CD8-positive, alpha-beta memory T cell (primary cell): ENCODE data around the gene RSU1. TPM values are rescaled to one million over a fixed set of nuclear protein-coding genes. Genes with fewer than 3 reads are reported as not detected.
A peak's percentile ranks its signal among the peaks of the same experiment; 100 is the strongest.

ENCODE experiments used
- CTCF ChIA-PET: fragments of 350-600 bp; sonication (Branson Sonifier 250); formaldehyde crosslinking; loops from one replicate; lab custom pipeline; 2021; ENCODE audit warnings: antibody characterized with exemption; lab: Charles Lee
- POLR2A ChIA-PET: fragments of 350-600 bp; sonication (Branson Sonifier 250); formaldehyde crosslinking; loops from one replicate; lab custom pipeline; 2021; ENCODE audit warnings: antibody characterized with exemption; lab: Charles Lee
- DNase-seq, 5 donors: peaks; one replicate each; pipeline versions ENCODE4 v3.0.0 to v3.0.0-alpha.2; 2020 to 2022; ENCODE audit warnings: mixed read lengths in 1 of 5
- H3K27ac ChIP-seq: one replicate; pipeline ENCODE4 v1.7.0; 2013; ENCODE audit warnings: low read depth, mild to moderate bottlenecking, low read length, moderate library complexity
- H3K27me3 ChIP-seq: 2 replicates; pipeline ENCODE4 v1.7.0; 2013; ENCODE audit warnings: low read length, mild to moderate bottlenecking; ENCODE audit not compliant: insufficient read depth, poor library complexity, severe bottlenecking
- H3K36me3 ChIP-seq: 2 replicates; pipeline ENCODE4 v1.7.0; 2013; ENCODE audit warnings: mild to moderate bottlenecking, low read length, moderate library complexity; ENCODE audit not compliant: insufficient read depth
- H3K4me1 ChIP-seq: 2 replicates; pipeline ENCODE4 v1.7.0; 2013; ENCODE audit warnings: mild to moderate bottlenecking, low read length, moderate library complexity; ENCODE audit not compliant: insufficient read depth
- H3K4me3 ChIP-seq: 2 replicates; pipeline ENCODE4 v1.7.0; 2013; ENCODE audit warnings: mild to moderate bottlenecking, low read length
- H3K9me3 ChIP-seq: 2 replicates; pipeline ENCODE4 v1.7.0; 2013; ENCODE audit warnings: mild to moderate bottlenecking, low read length
- H3K27ac Mint-ChIP-seq, 8 donors: one replicate each; pipeline ENCODE4 v1.8.0; 2020 to 2021; ENCODE audit warnings: mixed read lengths in 8 of 8, mild to moderate bottlenecking in 6 of 8, inconsistent platforms in 3 of 8, moderate library complexity in 3 of 8
- H3K27me3 Mint-ChIP-seq, 2 donors: one replicate each; pipeline ENCODE4 v1.8.0; 2020 to 2021; ENCODE audit warnings: mixed read lengths in 2 of 2, mild to moderate bottlenecking in 1 of 2, moderate library complexity in 1 of 2
- H3K36me3 Mint-ChIP-seq, 3 donors: one replicate each; pipeline ENCODE4 v1.8.0; 2020 to 2021; ENCODE audit warnings: mixed read lengths in 3 of 3, inconsistent platforms in 1 of 3, mild to moderate bottlenecking in 1 of 3
- H3K4me1 Mint-ChIP-seq, 3 donors: one replicate each; pipeline ENCODE4 v1.8.0; 2020 to 2021; ENCODE audit warnings: mixed read lengths in 3 of 3, inconsistent platforms in 1 of 3, mild to moderate bottlenecking in 1 of 3
- H3K4me3 Mint-ChIP-seq, 7 donors: one replicate each; pipeline ENCODE4 v1.8.0; 2020 to 2021; ENCODE audit warnings: mixed read lengths in 7 of 7, mild to moderate bottlenecking in 6 of 7, moderate library complexity in 4 of 7, inconsistent platforms in 2 of 7
- H3K9me3 Mint-ChIP-seq, 5 donors: one replicate each; pipeline ENCODE4 v1.8.0; 2020 to 2022; ENCODE audit warnings: mixed read lengths in 5 of 5, mild to moderate bottlenecking in 3 of 5, moderate library complexity in 2 of 5, inconsistent platforms in 1 of 5
- polyA plus RNA-seq: library from polyadenylated mRNA; unstranded; fragments of 300-500 nt; fragmentation: Illumina TruSeq; gene quantifications from one replicate; pipeline ENCODE4 v1.2.3, GENCODE V29; 2021
- total RNA-seq, 2 experiments: library from RNA; stranded (reverse); gene quantifications; one replicate each; pipeline ENCODE4 v1.2.3, GENCODE V29; 2021

The RSU1 gene
- total and polyA plus RNA-seq, 3 experiments from 2014 or later: 66.4 to 132 (median 68.5) TPM

DNA sequence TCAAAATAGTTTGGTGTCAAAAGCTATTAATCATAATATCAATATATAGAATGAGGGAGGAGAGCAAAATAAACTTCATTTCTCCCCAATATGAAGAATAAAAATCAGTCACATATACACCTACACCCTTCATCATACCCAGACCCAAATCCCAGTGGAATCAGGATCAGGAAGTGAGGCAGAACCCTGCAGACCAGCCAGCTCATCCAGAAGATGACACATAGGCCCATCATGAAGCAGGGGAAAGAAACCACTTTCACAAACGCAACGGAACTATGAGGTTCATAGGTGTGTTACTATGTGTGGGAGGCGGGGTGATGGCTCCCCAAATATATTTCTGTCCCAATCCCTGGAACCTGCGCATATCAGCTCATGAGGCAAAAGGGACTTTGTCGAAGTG is 89.0 kb downstream of the RSU1 start:
- no peaks in the 10 kb centered on the region for H3K9me3 ChIP-seq

DNA sequence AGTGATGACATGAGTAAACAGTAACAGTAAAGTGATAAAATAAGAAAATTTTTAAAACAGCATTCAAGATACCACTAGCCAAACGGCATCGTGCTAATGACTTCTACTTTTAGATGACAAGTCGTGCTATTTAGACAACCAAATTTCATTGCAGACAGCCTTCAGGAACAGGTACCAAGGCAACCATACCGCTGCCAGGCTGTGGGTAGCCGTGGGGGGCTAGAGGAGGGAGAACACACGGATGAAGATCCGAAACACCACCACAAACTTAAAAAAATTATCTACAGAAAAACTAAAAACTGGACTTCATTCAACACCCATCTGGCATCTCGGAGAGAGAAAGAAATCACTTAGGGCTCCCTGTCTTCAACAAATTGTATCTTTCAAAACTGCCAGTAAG is 89.6 kb downstream of the RSU1 start:
- peaks cover 0 to 2% of the 10 kb centered on the region in 2 donors for H3K27me3 Mint-ChIP-seq
- peaks cover 0 to 6% (median 0%) of the 10 kb centered on the region in 5 donors for H3K9me3 Mint-ChIP-seq
- Histone ChIP-seq H3K4me3 (no peak overlapping the region), H3K27ac (no peak overlapping the region), H3K36me3 (peaks cover 3% of the 10 kb centered on the region), H3K4me1 (no peaks in the 10 kb centered on the region), H3K9me3 (no peaks in the 10 kb centered on the region), H3K27me3 (no peaks in the 10 kb centered on the region)
- ChIA-PET POLR2A (no interaction called here), CTCF (no interaction called here)
- peaks cover 37 to 72% (median 53%) of the 10 kb centered on the region in 3 donors for H3K36me3 Mint-ChIP-seq
- DNase-seq: no peak
- peaks cover 20 to 35% (median 34%) of the 10 kb centered on the region in 3 donors for H3K4me1 Mint-ChIP-seq
- H3K27ac Mint-ChIP-seq: no peak overlapping the region
- no peak overlapping the region for H3K4me3 Mint-ChIP-seq

More for the DNA sequence above, 89.0 kb downstream of the RSU1 start:
- Histone ChIP-seq H3K4me1 (no peaks in the 10 kb centered on the region), H3K36me3 (peaks cover 3% of the 10 kb centered on the region), H3K27me3 (no peaks in the 10 kb centered on the region), H3K4me3 (no peak overlapping the region), H3K27ac (no peak overlapping the region)
- Mint-ChIP-seq H3K27me3 (peaks cover 0 to 2% of the 10 kb centered on the region in 2 donors), H3K36me3 (peaks cover 37 to 73% (median 53%) of the 10 kb centered on the region in 3 donors), H3K4me1 (peaks cover 20 to 35% (median 34%) of the 10 kb centered on the region in 3 donors), H3K4me3 (no peak overlapping the region), H3K27ac (peak overlapping the region in 3 of 8 donors; percentile 14 to 40 (median 20)), H3K9me3 (peaks cover 0 to 6% (median 0%) of the 10 kb centered on the region in 5 donors)
- ChIA-PET CTCF (no interaction called here), POLR2A (no interaction called here)
- no peak for DNase-seq

DNA sequence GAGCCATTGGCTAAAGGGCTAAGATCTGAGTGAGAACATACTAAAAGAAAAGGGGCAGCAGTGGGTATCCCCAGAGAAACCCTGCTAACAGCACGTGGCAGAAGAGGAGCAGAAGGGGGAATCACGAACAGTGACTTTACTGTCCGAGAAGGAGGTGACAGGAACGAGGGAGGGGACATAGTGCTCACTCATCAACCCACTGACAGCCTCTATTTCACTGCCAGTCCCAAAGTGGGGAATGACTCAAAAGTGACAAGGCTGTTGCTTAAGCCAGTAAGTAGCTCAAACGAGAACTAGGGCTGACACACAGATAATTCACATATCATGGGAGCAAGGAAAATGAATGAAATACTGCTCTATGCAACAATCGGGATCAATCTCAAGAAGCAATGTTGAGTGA is 92.7 kb downstream of the RSU1 start:
- H3K27me3 ChIP-seq: no peaks in the 10 kb centered on the region
- DNase-seq: no peak
- H3K36me3 ChIP-seq: peaks cover 3% of the 10 kb centered on the region
- CTCF ChIA-PET: no interaction called here
- peaks cover 48 to 71% (median 63%) of the 10 kb centered on the region in 3 donors for H3K36me3 Mint-ChIP-seq
- no peaks in the 10 kb centered on the region for H3K9me3 ChIP-seq
- no peaks in the 10 kb centered on the region for H3K4me1 ChIP-seq
- H3K27ac ChIP-seq: no peak overlapping the region
- H3K27me3 Mint-ChIP-seq: no peaks in the 10 kb centered on the region
- POLR2A ChIA-PET: no interaction called here
- peak overlapping the region in 2 of 8 donors; percentile 58 to 59 for H3K27ac Mint-ChIP-seq
- H3K4me3 ChIP-seq: no peak overlapping the region
- peaks cover 8 to 27% (median 17%) of the 10 kb centered on the region in 3 donors for H3K4me1 Mint-ChIP-seq
- H3K4me3 Mint-ChIP-seq: no peak overlapping the region
- H3K9me3 Mint-ChIP-seq: peaks cover 0 to 8% (median 0%) of the 10 kb centered on the region in 5 donors

DNA sequence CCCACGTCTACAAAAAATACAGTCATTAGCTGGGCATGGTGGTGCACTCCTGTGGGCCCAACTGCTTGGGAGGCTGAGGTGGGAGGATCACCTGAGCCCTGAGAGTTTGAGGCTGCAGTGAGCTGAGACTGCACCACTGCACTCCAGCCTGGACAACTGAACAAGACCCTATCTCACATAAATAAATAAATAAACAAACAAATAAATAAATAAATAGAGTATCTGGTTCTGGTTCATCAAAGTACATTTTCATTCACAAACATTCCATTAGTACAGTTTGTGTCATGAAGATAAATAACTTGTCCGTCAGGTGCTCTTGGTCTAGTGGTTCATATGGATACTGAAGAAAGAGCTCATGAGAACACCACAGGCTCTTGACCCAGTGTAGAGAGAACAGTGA is 96.4 kb downstream of the RSU1 start:
- Mint-ChIP-seq H3K4me1 (peaks cover 0 to 5% (median 3%) of the 10 kb centered on the region in 3 donors), H3K4me3 (no peak overlapping the region), H3K27me3 (no peaks in the 10 kb centered on the region), H3K9me3 (peaks cover 0 to 6% (median 2%) of the 10 kb centered on the region in 5 donors), H3K36me3 (peaks cover 40 to 59% (median 59%) of the 10 kb centered on the region in 3 donors), H3K27ac (no peak overlapping the region)
- H3K27me3 ChIP-seq: no peaks in the 10 kb centered on the region
- no peaks in the 10 kb centered on the region for H3K4me1 ChIP-seq
- H3K27ac ChIP-seq: no peak overlapping the region
- ChIA-PET CTCF (no interaction called here), POLR2A (no interaction called here)
- H3K36me3 ChIP-seq: peaks cover 3% of the 10 kb centered on the region
- H3K4me3 ChIP-seq: no peak overlapping the region
- DNase-seq: no peak
- no peaks in the 10 kb centered on the region for H3K9me3 ChIP-seq

DNA sequence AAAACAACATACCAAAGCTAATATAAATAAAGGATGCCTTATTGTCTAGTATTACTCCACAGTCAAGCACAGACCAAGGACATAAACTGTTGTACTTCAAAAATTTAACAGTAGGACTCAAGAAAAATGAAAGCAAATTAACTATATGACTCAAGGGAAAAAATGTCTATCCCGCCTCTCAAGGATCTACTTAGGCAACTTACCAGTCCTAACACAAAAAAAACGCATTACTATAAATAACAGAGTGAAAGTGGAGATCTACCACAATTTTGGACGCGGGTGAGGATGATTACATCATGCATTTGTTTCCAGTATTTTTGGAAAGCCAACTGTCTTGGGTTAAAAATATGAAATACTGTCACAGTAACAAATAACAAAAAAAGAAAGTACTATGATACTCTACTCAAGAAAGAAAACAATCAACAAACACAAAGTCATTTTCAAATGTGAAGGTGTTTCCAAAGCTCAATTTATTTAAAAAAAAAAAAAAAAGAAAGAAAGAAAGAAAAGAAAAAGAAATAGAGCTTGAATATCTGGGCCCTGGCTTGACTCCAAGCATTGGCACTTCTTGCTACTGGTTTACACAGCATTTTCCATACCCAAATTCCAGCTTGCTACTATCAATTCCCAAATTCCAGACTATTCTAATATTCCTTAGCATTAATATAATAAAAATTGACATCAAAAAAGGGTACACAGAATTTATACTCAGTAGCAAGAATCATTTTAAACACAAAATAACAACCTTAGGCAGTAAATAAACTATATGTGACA is 99.4 kb downstream of the RSU1 start:
- Mint-ChIP-seq H3K4me1 (peaks cover 0 to 5% (median 1%) of the 10 kb centered on the region in 3 donors), H3K9me3 (peaks cover 8 to 29% (median 19%) of the 10 kb centered on the region in 5 donors), H3K27ac (no peak overlapping the region), H3K4me3 (no peak overlapping the region), H3K27me3 (no peaks in the 10 kb centered on the region), H3K36me3 (peaks cover 47 to 81% (median 68%) of the 10 kb centered on the region in 3 donors)
- DNase-seq: no peak
- H3K36me3 ChIP-seq: no peaks in the 10 kb centered on the region
- H3K9me3 ChIP-seq: peaks cover 14% of the 10 kb centered on the region
- ChIA-PET CTCF (no interaction called here), POLR2A (no interaction called here)
- no peak overlapping the region for H3K4me3 ChIP-seq
- no peak overlapping the region for H3K27ac ChIP-seq
- no peaks in the 10 kb centered on the region for H3K27me3 ChIP-seq
- no peaks in the 10 kb centered on the region for H3K4me1 ChIP-seq

DNA sequence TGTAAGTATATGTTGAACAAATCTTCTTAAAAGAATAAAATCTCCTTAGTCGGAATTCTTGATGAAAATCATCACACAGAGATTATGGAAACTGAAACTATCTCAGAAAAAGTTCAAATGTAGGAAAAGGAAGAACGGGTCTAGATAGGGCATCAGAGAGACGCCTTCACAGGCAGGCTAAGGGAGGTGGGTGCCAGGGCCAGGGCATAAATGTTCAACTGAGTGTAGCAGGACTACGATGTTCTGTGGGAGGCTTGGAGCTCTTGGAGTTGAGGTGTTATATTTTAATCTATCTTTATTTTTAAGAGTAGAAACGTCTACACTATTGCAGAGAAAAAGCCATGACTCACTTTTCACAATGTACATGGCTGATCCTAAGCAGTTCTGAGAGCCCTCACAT is 101.2 kb downstream of the RSU1 start:
- Histone ChIP-seq H3K36me3 (no peaks in the 10 kb centered on the region), H3K27me3 (no peaks in the 10 kb centered on the region), H3K4me3 (no peak overlapping the region), H3K4me1 (no peaks in the 10 kb centered on the region), H3K27ac (no peak overlapping the region), H3K9me3 (peaks cover 17% of the 10 kb centered on the region)
- peaks cover 20 to 45% (median 30%) of the 10 kb centered on the region in 5 donors for H3K9me3 Mint-ChIP-seq
- peaks cover 35 to 78% (median 54%) of the 10 kb centered on the region in 3 donors for H3K36me3 Mint-ChIP-seq
- no peaks in the 10 kb centered on the region for H3K27me3 Mint-ChIP-seq
- H3K4me1 Mint-ChIP-seq: peaks cover 0 to 5% (median 1%) of the 10 kb centered on the region in 3 donors
- no peak overlapping the region for H3K4me3 Mint-ChIP-seq
- H3K27ac Mint-ChIP-seq: no peak overlapping the region
- ChIA-PET CTCF (no interaction called here), POLR2A (no interaction called here)
- no peak for DNase-seq

DNA sequence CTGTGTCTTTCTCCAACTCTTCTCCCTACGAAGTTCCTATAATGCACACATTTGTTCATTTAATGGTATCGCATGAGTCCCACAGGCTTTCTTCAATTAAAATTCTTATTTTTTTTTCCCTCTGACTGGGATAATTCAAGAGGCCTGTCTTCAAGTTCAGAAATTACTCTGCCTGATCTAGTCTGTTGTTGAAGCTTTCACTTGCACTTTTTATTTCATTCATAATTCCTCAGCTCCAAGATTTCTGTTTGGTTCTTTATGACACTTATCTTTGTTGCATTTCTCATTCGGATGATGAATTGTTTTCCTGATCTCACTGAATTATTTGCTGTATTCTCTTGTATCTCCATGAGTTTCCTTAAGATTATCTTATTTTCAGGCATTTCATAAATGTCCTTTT is 103.9 kb downstream of the RSU1 start:
- Mint-ChIP-seq H3K4me3 (no peak overlapping the region), H3K27ac (no peak overlapping the region), H3K36me3 (peaks cover 20 to 73% (median 36%) of the 10 kb centered on the region in 3 donors), H3K27me3 (no peaks in the 10 kb centered on the region), H3K9me3 (peaks cover 21 to 45% (median 33%) of the 10 kb centered on the region in 5 donors), H3K4me1 (no peaks in the 10 kb centered on the region)
- no peak overlapping the region for H3K27ac ChIP-seq
- POLR2A ChIA-PET: no interaction called here
- no peak overlapping the region for H3K4me3 ChIP-seq
- H3K27me3 ChIP-seq: no peaks in the 10 kb centered on the region
- CTCF ChIA-PET: no interaction called here
- H3K4me1 ChIP-seq: no peaks in the 10 kb centered on the region
- no peaks in the 10 kb centered on the region for H3K36me3 ChIP-seq
- H3K9me3 ChIP-seq: peaks cover 17% of the 10 kb centered on the region
- no peak for DNase-seq

DNA sequence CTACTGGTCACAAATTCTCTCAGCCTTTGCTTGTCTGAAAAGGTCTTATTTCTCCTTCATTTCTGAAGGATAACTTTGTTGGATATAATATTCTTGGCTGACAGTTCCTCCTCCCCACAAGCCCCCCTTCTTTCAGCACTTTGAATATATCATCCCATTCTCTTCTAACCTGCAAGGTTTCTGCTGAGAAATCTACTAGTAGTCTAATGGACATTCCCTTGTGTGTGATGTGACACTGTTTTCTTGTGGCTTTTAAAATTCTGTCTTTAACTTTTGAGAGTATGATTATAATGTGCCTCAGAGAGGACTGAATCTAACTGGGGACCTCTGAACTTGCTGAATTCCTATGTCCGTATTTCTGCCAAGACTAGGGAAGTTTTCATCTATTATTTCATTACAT is 104.3 kb downstream of the RSU1 start:
- H3K9me3 ChIP-seq: peaks cover 17% of the 10 kb centered on the region
- H3K4me3 Mint-ChIP-seq: no peak overlapping the region
- peaks cover 21 to 45% (median 33%) of the 10 kb centered on the region in 5 donors for H3K9me3 Mint-ChIP-seq
- no peak overlapping the region for H3K27ac ChIP-seq
- CTCF ChIA-PET: no interaction called here
- no peaks in the 10 kb centered on the region for H3K36me3 ChIP-seq
- H3K36me3 Mint-ChIP-seq: peaks cover 20 to 73% (median 34%) of the 10 kb centered on the region in 3 donors
- no peaks in the 10 kb centered on the region for H3K27me3 Mint-ChIP-seq
- no peaks in the 10 kb centered on the region for H3K4me1 Mint-ChIP-seq
- no peaks in the 10 kb centered on the region for H3K27me3 ChIP-seq
- no peak for DNase-seq
- no peak overlapping the region for H3K4me3 ChIP-seq
- H3K4me1 ChIP-seq: no peaks in the 10 kb centered on the region
- POLR2A ChIA-PET: no interaction called here
- no peak overlapping the region for H3K27ac Mint-ChIP-seq
